HFFc6 (cell line): Measurements from ENCODE around the gene JARID2. TPM values are rescaled to one million over a fixed set of nuclear protein-coding genes. Genes with fewer than 3 reads are reported as not detected.

Experiments
- DNase-seq: peaks from one replicate; pipeline ENCODE4 v3.0.0-alpha.2; 2018
- H3K27ac Mint-ChIP-seq: 2 replicates; pipeline ENCODE4 v1.8.0; 2020; ENCODE audit warnings: mild to moderate bottlenecking, mixed read lengths
- H3K27me3 Mint-ChIP-seq: 2 replicates; pipeline ENCODE4 v1.8.0; 2021; ENCODE audit warnings: mild to moderate bottlenecking, moderate library complexity, mixed read lengths; ENCODE audit not compliant: insufficient read depth
- H3K36me3 Mint-ChIP-seq: 2 replicates; pipeline ENCODE4 v1.8.0; 2021; ENCODE audit warnings: low read depth, mixed read lengths
- H3K4me1 Mint-ChIP-seq: 2 replicates; pipeline ENCODE4 v1.8.0; 2020; ENCODE audit warnings: low read depth, mixed read lengths
- H3K4me3 Mint-ChIP-seq: 2 replicates; pipeline ENCODE4 v1.8.0; 2020; ENCODE audit warnings: mild to moderate bottlenecking, moderate library complexity, mixed read lengths
- H3K9me3 Mint-ChIP-seq: 2 replicates; pipeline ENCODE4 v1.8.0; 2020; ENCODE audit warnings: mild to moderate bottlenecking, mixed read lengths
- total RNA-seq, 6 experiments: library from RNA; stranded (reverse); fragmentation: NEBNext Ultra II Directional; extraction: Animal tissue kit (Norgen Biotek cat#: 25700); gene quantifications; 2 replicates in 1 of 6; 3 replicates in 5 of 6; pipeline ENCODE4 v1.2.3, GENCODE V29; 2021
- TF ChIP-seq, protein P1 (sequence below): fragments of 200-600 bp; sonication (generic); IDR thresholded peaks from 2 replicates; pipeline ENCODE4 v1.5.0; 2021; ENCODE audit warnings: antibody characterized with exemption, mild to moderate bottlenecking

Gene JARID2
- total RNA-seq, 6 experiments from 2014 or later: 8.3 to 10.1 (median 9.5) TPM

DNA sequence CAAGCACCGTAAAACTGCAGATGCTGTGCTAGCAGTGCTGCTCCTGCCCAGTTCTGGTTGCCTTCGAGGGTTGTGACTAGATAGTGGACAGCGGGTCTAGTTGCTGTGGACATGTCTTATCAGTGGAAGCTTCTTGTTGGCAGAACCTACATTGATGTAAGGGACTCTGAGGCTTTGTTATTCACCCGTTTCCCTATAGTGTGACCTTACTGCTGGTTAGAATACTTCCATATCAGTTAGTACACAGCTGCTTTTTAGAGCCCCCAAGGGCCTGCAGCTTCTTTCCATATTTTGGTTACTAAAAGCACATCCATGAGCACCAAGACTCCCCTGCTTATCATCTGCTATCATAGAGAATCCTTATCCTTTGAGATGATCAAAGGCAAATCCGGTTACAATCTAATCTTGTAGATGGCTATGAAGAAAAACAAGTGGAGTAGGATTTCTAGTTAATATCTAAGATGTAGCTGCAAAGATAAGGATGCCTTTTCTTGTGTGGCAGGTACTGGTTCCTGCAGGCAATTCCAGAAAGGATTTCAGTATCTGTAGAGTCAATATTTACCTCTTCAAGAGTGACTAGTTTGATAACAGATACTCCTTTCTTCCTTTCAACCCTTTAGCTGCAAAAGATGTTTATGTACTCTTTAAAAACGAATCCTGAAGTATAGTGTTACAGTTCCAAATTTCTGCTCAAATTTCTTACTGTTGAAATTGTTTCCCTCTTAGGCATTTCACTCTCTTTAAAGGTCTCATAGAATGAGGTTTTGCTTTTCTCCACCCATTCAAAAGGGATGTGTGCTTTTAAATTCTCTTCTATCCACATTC lies 163.6 kb downstream of the JARID2 start:
- no peak for DNase-seq
- H3K27me3 Mint-ChIP-seq: no peaks in the 10 kb centered on the region; the same call in 1 of the 2 replicates
- no peak overlapping the region for H3K4me3 Mint-ChIP-seq
- TF ChIP-seq, protein P1, sequence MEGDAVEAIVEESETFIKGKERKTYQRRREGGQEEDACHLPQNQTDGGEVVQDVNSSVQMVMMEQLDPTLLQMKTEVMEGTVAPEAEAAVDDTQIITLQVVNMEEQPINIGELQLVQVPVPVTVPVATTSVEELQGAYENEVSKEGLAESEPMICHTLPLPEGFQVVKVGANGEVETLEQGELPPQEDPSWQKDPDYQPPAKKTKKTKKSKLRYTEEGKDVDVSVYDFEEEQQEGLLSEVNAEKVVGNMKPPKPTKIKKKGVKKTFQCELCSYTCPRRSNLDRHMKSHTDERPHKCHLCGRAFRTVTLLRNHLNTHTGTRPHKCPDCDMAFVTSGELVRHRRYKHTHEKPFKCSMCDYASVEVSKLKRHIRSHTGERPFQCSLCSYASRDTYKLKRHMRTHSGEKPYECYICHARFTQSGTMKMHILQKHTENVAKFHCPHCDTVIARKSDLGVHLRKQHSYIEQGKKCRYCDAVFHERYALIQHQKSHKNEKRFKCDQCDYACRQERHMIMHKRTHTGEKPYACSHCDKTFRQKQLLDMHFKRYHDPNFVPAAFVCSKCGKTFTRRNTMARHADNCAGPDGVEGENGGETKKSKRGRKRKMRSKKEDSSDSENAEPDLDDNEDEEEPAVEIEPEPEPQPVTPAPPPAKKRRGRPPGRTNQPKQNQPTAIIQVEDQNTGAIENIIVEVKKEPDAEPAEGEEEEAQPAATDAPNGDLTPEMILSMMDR: no peak
- no peaks in the 10 kb centered on the region for H3K9me3 Mint-ChIP-seq
- H3K36me3 Mint-ChIP-seq: peaks cover 3% of the 10 kb centered on the region; the same call in 1 of the 2 replicates
- peaks cover 56% of the 10 kb centered on the region for H3K4me1 Mint-ChIP-seq
- H3K27ac Mint-ChIP-seq: no peak overlapping the region

- peaks cover 54% of the 10 kb centered on the region for H3K4me1 Mint-ChIP-seq
- no peaks in the 10 kb centered on the region; the same call in 1 of the 2 replicates for H3K27me3 Mint-ChIP-seq
- TF ChIP-seq, protein P1: no peak
- H3K27ac Mint-ChIP-seq: no peak overlapping the region
- DNase-seq: no peak
- no peak overlapping the region for H3K4me3 Mint-ChIP-seq
- no peaks in the 10 kb centered on the region for H3K9me3 Mint-ChIP-seq
- H3K36me3 Mint-ChIP-seq: peaks cover 4% of the 10 kb centered on the region; the same call in 1 of the 2 replicates
These were observed 164.2 kb downstream of the JARID2 start for GRCh38 chr6:15410126-15410391.

- Mint-ChIP-seq H3K36me3 (peaks cover 4% of the 10 kb centered on the region; the same call in 1 of the 2 replicates), H3K27me3 (no peaks in the 10 kb centered on the region; the same call in 1 of the 2 replicates), H3K4me3 (no peak overlapping the region), H3K27ac (no peak overlapping the region), H3K4me1 (peaks cover 54% of the 10 kb centered on the region), H3K9me3 (no peaks in the 10 kb centered on the region)
- no peak for DNase-seq
- TF ChIP-seq, protein P1: no peak
These were observed 164.9 kb downstream of the JARID2 start for GRCh38 chr6:15410752-15411151.

DNA sequence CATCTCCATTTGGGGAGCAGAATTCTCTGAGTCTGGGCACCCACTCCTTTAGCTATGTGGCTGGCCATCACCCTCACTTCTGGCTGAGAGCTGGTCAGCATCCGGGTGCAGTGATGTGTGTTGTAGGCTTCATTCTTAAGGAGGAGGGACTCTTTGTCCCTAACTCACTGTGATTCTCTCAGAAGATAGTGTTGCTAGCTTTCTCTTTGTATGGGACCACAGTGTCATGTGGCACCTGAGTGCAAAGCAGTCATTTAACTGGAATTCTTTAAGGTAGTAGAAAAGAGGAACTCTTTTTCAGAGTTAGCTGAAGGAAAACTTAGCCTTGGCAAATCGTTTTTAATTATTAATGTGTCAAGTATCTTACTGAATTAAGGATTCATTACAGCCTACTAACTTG lies 165.9 kb downstream of the JARID2 start:
- H3K36me3 Mint-ChIP-seq: peaks cover 6% of the 10 kb centered on the region
- TF ChIP-seq, protein P1: no peak
- DNase-seq: no peak
- no peak overlapping the region for H3K27ac Mint-ChIP-seq
- peaks cover 1% of the 10 kb centered on the region; the same call in 1 of the 2 replicates for H3K9me3 Mint-ChIP-seq
- H3K4me1 Mint-ChIP-seq: peaks cover 56% of the 10 kb centered on the region
- no peaks in the 10 kb centered on the region; the same call in 1 of the 2 replicates for H3K27me3 Mint-ChIP-seq
- H3K4me3 Mint-ChIP-seq: no peak overlapping the region

DNA sequence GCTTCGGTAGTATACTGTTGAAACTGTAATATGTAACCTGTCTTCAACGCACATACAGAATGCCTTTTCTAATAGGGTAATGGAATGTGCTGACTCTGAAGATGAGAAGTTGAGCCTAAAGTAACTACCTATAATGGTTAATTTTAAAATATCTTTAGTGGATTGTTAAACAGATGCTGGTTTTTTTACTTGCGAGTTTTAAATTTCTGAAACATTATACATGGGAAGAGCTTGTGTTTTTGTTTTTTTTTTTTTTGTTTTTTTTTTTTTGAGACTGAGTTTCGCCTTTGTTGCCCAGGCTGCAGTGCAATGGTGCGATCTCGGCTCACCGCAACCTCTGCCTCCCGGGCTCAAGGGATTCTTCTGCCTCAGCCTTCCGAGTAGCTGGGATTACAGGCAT lies 166.9 kb downstream of the JARID2 start:
- Mint-ChIP-seq H3K4me3 (no peak overlapping the region), H3K4me1 (peaks cover 61% of the 10 kb centered on the region), H3K36me3 (peaks cover 13% of the 10 kb centered on the region), H3K27ac (no peak overlapping the region), H3K9me3 (peaks cover 6% of the 10 kb centered on the region; the same call in 1 of the 2 replicates), H3K27me3 (no peaks in the 10 kb centered on the region; the same call in 1 of the 2 replicates)
- TF ChIP-seq, protein P1: no peak
- DNase-seq: no peak
